ENCODE data around the gene TRIM58.

GRCh38 chr1:247905181-247905580, 48.2 kb downstream of the TRIM58 start:
- TF ChIP-seq TAF1 (IDR thresholded peaks at IDR 0.05; ENCODE audit: borderline replicate concordance, insufficient read depth, low read length) (no peak), SIN3A (IDR thresholded peaks at IDR 0.05; ENCODE audit: borderline replicate concordance, insufficient read depth, low read length) (no peak), FOXP2 (optimal IDR thresholded peaks at IDR 0.05; ENCODE audit: borderline replicate concordance, extremely low read depth, extremely low read length, insufficient read depth) (no peak), POLR2AphosphoS5 (IDR thresholded peaks at IDR 0.05; ENCODE audit: low read depth, low read length) (no peak)

All from PFSK-1 (cell line).